ENCODE measurements around the gene WHAMM. TPM values are rescaled to one million over a fixed set of nuclear protein-coding genes. Genes with fewer than 3 reads are reported as not detected.

Gene WHAMM
- total RNA-seq, 2 donors from 2014 or later, result 11.9 to 13.1 TPM

DNA sequence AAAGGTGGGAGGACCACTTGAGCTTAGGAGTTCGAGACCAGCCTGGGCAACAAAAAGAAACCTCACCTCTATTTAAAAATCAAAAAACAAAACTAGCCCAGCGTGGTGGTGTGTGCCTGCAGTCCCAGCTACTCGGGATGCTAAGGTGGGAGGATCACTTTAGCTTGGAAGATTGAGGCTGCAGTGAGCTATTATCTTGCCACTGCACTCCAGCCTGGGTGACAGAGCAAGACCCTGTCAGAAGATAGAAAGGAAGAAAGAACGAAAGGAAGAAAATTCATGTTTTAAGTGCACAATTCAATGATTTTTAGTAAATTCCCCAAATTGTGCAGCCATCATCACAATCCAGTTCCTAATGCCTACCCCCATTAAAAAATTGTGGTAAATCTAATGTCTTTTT, 11.3 kb upstream of the WHAMM start:
- no peak overlapping the region for H3K4me3 ChIP-seq

DNA sequence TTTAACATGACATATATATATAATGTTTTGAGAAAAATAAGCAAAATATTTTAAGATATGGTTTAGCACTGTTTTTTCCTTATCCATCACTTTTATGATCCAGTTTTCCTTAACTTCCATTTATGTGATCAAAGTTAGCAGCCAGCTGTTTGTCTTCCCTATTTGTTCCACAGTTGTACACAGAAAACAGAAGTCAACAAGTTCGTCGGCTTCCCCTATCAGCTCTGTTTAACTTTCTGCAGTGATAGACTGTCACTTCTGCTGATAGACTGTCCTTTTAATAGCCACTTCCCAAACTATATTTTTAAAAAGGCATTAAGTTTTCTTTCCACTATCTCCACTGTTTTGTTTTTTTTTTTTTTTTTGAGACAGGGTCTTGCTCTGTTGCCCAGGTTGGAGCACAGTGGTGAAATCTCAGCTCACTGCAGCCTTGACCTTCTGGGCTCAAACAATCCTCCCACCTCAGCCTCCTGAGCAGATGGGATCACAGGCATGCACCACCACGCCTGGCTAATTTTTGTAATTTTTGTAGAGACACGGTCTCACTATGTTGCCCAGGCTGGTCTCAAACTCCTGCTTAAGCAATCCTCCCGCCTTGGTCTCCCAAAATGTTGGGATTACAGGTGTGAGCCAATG, 10.8 kb upstream of the WHAMM start:
- Histone ChIP-seq H3K9ac (ENCODE audit: low read depth in 2 of 2, low read length in 2 of 2) (no peak overlapping the region), H3K4me1 (no peaks in the 10 kb centered on the region), H3K9me3 (no peaks in the 10 kb centered on the region), H3K27me3 (no peaks in the 10 kb centered on the region), H3K36me3 (no peaks in the 10 kb centered on the region), H3K4me3 (no peak overlapping the region), H3K27ac (no peak overlapping the region)
- no peak for DNase-seq
- intact Hi-C loops (cut with DNase I), result no loop called here
- TF ChIP-seq, protein P1, sequence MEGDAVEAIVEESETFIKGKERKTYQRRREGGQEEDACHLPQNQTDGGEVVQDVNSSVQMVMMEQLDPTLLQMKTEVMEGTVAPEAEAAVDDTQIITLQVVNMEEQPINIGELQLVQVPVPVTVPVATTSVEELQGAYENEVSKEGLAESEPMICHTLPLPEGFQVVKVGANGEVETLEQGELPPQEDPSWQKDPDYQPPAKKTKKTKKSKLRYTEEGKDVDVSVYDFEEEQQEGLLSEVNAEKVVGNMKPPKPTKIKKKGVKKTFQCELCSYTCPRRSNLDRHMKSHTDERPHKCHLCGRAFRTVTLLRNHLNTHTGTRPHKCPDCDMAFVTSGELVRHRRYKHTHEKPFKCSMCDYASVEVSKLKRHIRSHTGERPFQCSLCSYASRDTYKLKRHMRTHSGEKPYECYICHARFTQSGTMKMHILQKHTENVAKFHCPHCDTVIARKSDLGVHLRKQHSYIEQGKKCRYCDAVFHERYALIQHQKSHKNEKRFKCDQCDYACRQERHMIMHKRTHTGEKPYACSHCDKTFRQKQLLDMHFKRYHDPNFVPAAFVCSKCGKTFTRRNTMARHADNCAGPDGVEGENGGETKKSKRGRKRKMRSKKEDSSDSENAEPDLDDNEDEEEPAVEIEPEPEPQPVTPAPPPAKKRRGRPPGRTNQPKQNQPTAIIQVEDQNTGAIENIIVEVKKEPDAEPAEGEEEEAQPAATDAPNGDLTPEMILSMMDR (IDR thresholded peaks at IDR 0.05), result no peak

More for the DNA sequence above, 11.3 kb upstream of the WHAMM start:
- TF ChIP-seq, protein P1 (IDR thresholded peaks at IDR 0.05), result no peak
- Histone ChIP-seq H3K4me1 (no peaks in the 10 kb centered on the region), H3K9ac (ENCODE audit: low read depth in 2 of 2, low read length in 2 of 2) (no peak overlapping the region), H3K27ac (no peak overlapping the region), H3K27me3 (no peaks in the 10 kb centered on the region), H3K9me3 (no peaks in the 10 kb centered on the region), H3K36me3 (no peaks in the 10 kb centered on the region)
- intact Hi-C loops (cut with DNase I), result no loop called here
- no peak for DNase-seq

DNA sequence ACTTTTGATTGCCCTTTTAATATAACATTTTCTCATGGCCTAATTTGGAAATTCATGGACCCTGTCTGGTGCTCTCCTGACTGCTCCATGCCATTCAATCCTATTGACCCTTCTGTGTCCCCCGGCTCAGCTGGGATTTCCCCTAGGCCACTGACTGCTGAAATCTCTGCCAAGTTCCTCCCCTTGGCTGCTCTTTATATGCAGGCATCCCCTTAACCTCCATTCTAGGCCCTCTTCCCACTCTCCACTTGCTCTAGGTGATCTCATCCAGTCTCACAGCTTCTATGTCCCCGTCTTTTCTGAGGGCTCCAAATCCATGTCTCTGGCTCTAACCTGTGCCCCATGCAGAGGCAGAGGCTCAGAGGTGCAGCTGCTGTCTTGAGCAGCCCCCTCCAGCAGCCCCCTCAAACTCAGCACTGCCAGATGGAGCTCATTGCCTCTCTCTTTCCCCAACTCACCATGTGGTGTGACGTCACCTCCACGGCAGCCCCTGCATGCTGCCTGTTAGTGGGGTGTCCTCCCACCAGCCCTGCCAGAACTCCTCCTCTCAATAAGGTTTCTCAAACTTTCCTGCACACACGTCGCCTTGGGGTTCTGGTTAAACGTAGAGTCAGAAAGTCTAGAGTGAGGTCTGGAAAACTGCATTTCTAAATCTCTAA, 10.1 kb upstream of the WHAMM start:
- Histone ChIP-seq H3K4me3 (no peak overlapping the region), H3K27ac (no peak overlapping the region), H3K36me3 (no peaks in the 10 kb centered on the region), H3K27me3 (no peaks in the 10 kb centered on the region), H3K9ac (ENCODE audit: low read depth in 2 of 2, low read length in 2 of 2) (no peak overlapping the region), H3K9me3 (no peaks in the 10 kb centered on the region), H3K4me1 (no peaks in the 10 kb centered on the region)
- DNase-seq, result no peak
- intact Hi-C loops (cut with DNase I), result no loop called here
- TF ChIP-seq, protein P1 (IDR thresholded peaks at IDR 0.05), result no peak

DNA sequence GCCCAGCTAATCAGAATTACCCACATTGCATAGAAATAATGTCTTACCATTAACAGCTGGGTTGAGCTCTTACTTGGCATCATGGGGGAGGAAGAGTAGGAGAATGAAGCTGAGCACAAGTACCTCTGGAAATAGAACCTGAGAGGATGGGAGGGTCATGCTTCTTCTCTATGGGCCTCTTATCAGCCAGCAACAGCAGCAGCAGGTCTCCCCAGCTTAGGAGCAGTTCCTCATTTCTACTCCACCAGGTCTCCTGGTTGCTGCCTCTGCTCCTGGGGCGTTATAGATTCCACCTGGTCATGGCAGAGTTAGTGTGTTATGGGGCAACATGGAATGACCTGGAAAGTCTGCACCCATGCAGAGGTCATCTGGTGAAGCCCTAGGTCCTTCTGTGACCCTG, 6.9 kb upstream of the WHAMM start:
- Histone ChIP-seq H3K27me3 (no peaks in the 10 kb centered on the region), H3K4me3 (no peak overlapping the region), H3K9ac (ENCODE audit: low read depth in 2 of 2, low read length in 2 of 2) (no peak overlapping the region), H3K9me3 (no peaks in the 10 kb centered on the region), H3K4me1 (no peaks in the 10 kb centered on the region), H3K27ac (no peak overlapping the region), H3K36me3 (no peaks in the 10 kb centered on the region)
- TF ChIP-seq, protein P1 (IDR thresholded peaks at IDR 0.05), result no peak
- DNase-seq, result no peak
- intact Hi-C loops (cut with DNase I), result loop anchor here (5.0 to 10.0 kb wide), 2 partner anchors 50 to 258 kb away; partner anchors contain the start of gene RPS17

DNA sequence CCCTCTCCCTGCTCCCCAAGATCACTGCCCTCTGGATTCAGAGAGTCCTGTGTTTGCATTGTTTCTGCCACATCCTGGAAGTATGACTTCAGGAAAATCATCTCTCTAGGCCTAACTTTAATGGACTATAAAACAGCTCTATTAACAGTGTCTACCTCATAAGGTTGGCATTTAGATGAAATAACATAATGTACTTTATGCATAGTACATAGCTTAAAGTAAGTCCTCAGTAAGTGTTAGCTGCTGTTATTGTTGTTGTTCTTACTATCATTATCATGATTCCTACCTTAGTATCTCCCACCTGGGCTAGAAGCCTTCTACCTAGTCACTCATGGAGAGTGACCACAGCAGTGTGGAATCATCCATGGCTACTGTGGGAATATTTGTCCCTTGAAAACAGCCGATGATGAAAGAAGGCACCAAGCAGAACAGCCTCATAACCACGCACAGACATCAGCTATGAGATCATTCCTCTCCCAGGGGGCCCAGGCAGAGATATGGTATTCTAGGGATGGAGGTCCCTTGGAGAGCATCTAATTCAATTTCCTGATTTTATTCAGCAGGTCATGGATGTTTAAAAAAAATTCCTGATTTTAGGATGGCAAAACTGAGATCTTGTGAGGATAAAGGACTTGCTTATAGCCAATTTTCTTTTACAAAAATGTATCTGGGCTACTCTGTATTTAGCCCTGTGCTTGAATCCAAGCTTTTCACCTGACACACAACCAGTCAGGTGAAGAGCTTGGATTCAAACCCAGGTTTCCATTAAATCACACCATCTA, 5.4 kb upstream of the WHAMM start:
- TF ChIP-seq, protein P1 (IDR thresholded peaks at IDR 0.05), result no peak
- no peak for DNase-seq
- intact Hi-C loops (cut with DNase I), result loop anchor here (5.0 to 10.0 kb wide), 2 partner anchors 52 to 259 kb away; partner anchors contain the start of gene RPS17
- H3K9me3 ChIP-seq, result no peaks in the 10 kb centered on the region
- no peak overlapping the region for H3K27ac ChIP-seq
- no peaks in the 10 kb centered on the region for H3K4me1 ChIP-seq
- H3K4me3 ChIP-seq, result no peak overlapping the region
- no peak overlapping the region for H3K9ac ChIP-seq (ENCODE audit: low read depth in 2 of 2, low read length in 2 of 2)
- H3K36me3 ChIP-seq, result no peaks in the 10 kb centered on the region
- H3K27me3 ChIP-seq, result no peaks in the 10 kb centered on the region
